ENCODE measurements around the gene FBXO7.

FBXO7 gene

GRCh38 chr22:32518848-32519247 lies 44.2 kb downstream of the FBXO7 start:
- Histone ChIP-seq H4K20me1 (ENCODE audit: insufficient read depth, low read length) (no peaks in the 10 kb centered on the region), H3K4me3 (ENCODE audit: low read length) (no peak overlapping the region), H3K79me2 (ENCODE audit: low read length) (no peaks in the 10 kb centered on the region), H3K4me2 (ENCODE audit: low read length) (no peak overlapping the region), H3K27ac (ENCODE audit: low read length) (no peak overlapping the region), H3K27me3 (ENCODE audit: low read depth, low read length) (peaks cover 10% of the 10 kb centered on the region; the same call in 1 of the 2 replicates), H3K4me1 (ENCODE audit: low read length) (no peaks in the 10 kb centered on the region), H3K36me3 (replicated peaks; ENCODE audit: low read depth, low read length) (no peaks in the 10 kb centered on the region), H2AFZ (ENCODE audit: low read depth, low read length) (no peak overlapping the region), H3K9me3 (ENCODE audit: insufficient read depth, low read length) (no peaks in the 10 kb centered on the region), H3K9ac (ENCODE audit: low read length) (no peak overlapping the region)
- TF ChIP-seq EZH2phosphoT487 (IDR thresholded peaks at IDR 0.05; ENCODE audit: low read depth) = no peak
- TF ChIP-seq, protein P1, sequence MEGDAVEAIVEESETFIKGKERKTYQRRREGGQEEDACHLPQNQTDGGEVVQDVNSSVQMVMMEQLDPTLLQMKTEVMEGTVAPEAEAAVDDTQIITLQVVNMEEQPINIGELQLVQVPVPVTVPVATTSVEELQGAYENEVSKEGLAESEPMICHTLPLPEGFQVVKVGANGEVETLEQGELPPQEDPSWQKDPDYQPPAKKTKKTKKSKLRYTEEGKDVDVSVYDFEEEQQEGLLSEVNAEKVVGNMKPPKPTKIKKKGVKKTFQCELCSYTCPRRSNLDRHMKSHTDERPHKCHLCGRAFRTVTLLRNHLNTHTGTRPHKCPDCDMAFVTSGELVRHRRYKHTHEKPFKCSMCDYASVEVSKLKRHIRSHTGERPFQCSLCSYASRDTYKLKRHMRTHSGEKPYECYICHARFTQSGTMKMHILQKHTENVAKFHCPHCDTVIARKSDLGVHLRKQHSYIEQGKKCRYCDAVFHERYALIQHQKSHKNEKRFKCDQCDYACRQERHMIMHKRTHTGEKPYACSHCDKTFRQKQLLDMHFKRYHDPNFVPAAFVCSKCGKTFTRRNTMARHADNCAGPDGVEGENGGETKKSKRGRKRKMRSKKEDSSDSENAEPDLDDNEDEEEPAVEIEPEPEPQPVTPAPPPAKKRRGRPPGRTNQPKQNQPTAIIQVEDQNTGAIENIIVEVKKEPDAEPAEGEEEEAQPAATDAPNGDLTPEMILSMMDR (IDR thresholded peaks at IDR 0.05; ENCODE audit: low read depth, low read length) = peak; percentile 58

GRCh38 chr22:32520612-32521011 lies 46.0 kb downstream of the FBXO7 start:
- no peak for TF ChIP-seq EZH2phosphoT487 (IDR thresholded peaks at IDR 0.05; ENCODE audit: low read depth)
- TF ChIP-seq, protein P1 (IDR thresholded peaks at IDR 0.05; ENCODE audit: low read depth, low read length) = no peak
- Histone ChIP-seq H3K4me1 (ENCODE audit: low read length) (no peaks in the 10 kb centered on the region), H3K79me2 (ENCODE audit: low read length) (no peaks in the 10 kb centered on the region), H3K4me2 (ENCODE audit: low read length) (no peak overlapping the region), H3K27me3 (ENCODE audit: low read depth, low read length) (peaks cover 10% of the 10 kb centered on the region), H3K9ac (ENCODE audit: low read length) (no peak overlapping the region), H3K36me3 (replicated peaks; ENCODE audit: low read depth, low read length) (no peaks in the 10 kb centered on the region), H3K4me3 (ENCODE audit: low read length) (no peak overlapping the region), H4K20me1 (ENCODE audit: insufficient read depth, low read length) (no peaks in the 10 kb centered on the region), H3K9me3 (ENCODE audit: insufficient read depth, low read length) (no peaks in the 10 kb centered on the region), H3K27ac (ENCODE audit: low read length) (no peak overlapping the region), H2AFZ (ENCODE audit: low read depth, low read length) (no peak overlapping the region)

- Histone ChIP-seq H2AFZ (ENCODE audit: low read depth, low read length) (no peak overlapping the region), H3K27me3 (ENCODE audit: low read depth, low read length) (peaks cover 16% of the 10 kb centered on the region), H3K4me3 (ENCODE audit: low read length) (no peak overlapping the region), H3K36me3 (replicated peaks; ENCODE audit: low read depth, low read length) (no peaks in the 10 kb centered on the region), H4K20me1 (ENCODE audit: insufficient read depth, low read length) (no peaks in the 10 kb centered on the region), H3K4me2 (ENCODE audit: low read length) (no peak overlapping the region), H3K9me3 (ENCODE audit: insufficient read depth, low read length) (no peaks in the 10 kb centered on the region), H3K4me1 (ENCODE audit: low read length) (no peaks in the 10 kb centered on the region), H3K27ac (ENCODE audit: low read length) (no peak overlapping the region), H3K79me2 (ENCODE audit: low read length) (no peaks in the 10 kb centered on the region), H3K9ac (ENCODE audit: low read length) (no peak overlapping the region)
- TF ChIP-seq, protein P1 (IDR thresholded peaks at IDR 0.05; ENCODE audit: low read depth, low read length) = no peak
- TF ChIP-seq EZH2phosphoT487 (IDR thresholded peaks at IDR 0.05; ENCODE audit: low read depth) = no peak
Measured at GRCh38 chr22:32522237-32522636, 47.6 kb downstream of the FBXO7 start.

DNA sequence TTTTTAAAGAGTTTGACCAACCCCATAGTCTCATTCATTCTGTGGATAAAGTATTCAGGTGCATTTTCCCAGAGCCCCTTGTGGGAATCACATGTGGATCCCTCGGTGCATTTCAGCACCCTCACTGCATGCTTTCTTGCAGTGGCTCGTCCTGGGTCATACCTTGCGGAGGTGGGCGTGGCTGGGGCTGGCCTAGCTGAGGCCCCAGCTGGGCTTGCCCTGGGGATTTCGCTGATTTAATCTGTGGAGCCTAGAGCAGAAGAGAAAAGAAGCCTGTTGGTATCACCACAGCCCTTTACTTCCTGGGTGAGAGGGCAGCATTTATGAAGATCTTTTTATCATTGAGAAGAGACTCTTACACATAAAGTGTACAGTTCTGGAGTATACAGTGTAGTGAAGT lies 53.1 kb downstream of the FBXO7 start:
- Histone ChIP-seq H3K27ac (ENCODE audit: low read length) (peak overlapping the region; percentile 35; the same call in 1 of the 2 replicates), H4K20me1 (ENCODE audit: insufficient read depth, low read length) (no peaks in the 10 kb centered on the region), H3K4me2 (ENCODE audit: low read length) (peak overlapping the region; percentile 43), H3K9ac (ENCODE audit: low read length) (no peak overlapping the region), H3K4me3 (ENCODE audit: low read length) (peak overlapping the region; percentile 15; the same call in 1 of the 2 replicates), H3K36me3 (replicated peaks; ENCODE audit: low read depth, low read length) (no peaks in the 10 kb centered on the region), H3K27me3 (ENCODE audit: low read depth, low read length) (peaks cover 13% of the 10 kb centered on the region; the same call in 1 of the 2 replicates), H2AFZ (ENCODE audit: low read depth, low read length) (peak overlapping the region; percentile 17; the same call in 1 of the 2 replicates), H3K4me1 (ENCODE audit: low read length) (peaks cover 18% of the 10 kb centered on the region), H3K9me3 (ENCODE audit: insufficient read depth, low read length) (no peaks in the 10 kb centered on the region), H3K79me2 (ENCODE audit: low read length) (no peaks in the 10 kb centered on the region)
- TF ChIP-seq EZH2phosphoT487 (IDR thresholded peaks at IDR 0.05; ENCODE audit: low read depth) = no peak

Data from OCI-LY3 (cell line).